ENCODE data around the gene MPPED1.

- TF ChIP-seq CTCF (IDR thresholded peaks at IDR 0.05) (no peak), POLR2A (IDR thresholded peaks at IDR 0.05) (no peak), POLR2AphosphoS5 (IDR thresholded peaks at IDR 0.05) (no peak)
These were observed 15.0 kb downstream of the MPPED1 start for GRCh38 chr22:43426816-43427215.
